Vagina (tissue), 2 donors: ENCODE measurements around the gene OS9.

Experiments used
- POLR2A ChIP-seq, 2 donors: fragments of 450-650 bp; IDR thresholded peaks; one replicate each; pipeline ENCODE4 v1.6.1; 2017; ENCODE audit warnings: antibody characterized with exemption in 2 of 2, mild to moderate bottlenecking in 2 of 2, moderate library complexity in 2 of 2
- POLR2AphosphoS5 ChIP-seq, 2 donors: sonication (generic); formaldehyde crosslinking; IDR thresholded peaks; one replicate each; pipeline ENCODE4 v1.9.0; 2017; ENCODE audit warnings: antibody characterized with exemption in 2 of 2, mild to moderate bottlenecking in 2 of 2, low read depth in 1 of 2; ENCODE audit not compliant: insufficient read depth in 1 of 2
- TF ChIP-seq, protein P1 (sequence below), 3 experiments: fragments of 450-650 bp in 2 of 3; fragments of 200-600 bp in 1 of 3; sonication (generic) in 1 of 3; IDR thresholded peaks; one replicate each; pipeline ENCODE4 v1.5.1; 2017 to 2019; ENCODE audit warnings: antibody characterized with exemption in 3 of 3, mild to moderate bottlenecking in 2 of 3, moderate library complexity in 2 of 3

DNA sequence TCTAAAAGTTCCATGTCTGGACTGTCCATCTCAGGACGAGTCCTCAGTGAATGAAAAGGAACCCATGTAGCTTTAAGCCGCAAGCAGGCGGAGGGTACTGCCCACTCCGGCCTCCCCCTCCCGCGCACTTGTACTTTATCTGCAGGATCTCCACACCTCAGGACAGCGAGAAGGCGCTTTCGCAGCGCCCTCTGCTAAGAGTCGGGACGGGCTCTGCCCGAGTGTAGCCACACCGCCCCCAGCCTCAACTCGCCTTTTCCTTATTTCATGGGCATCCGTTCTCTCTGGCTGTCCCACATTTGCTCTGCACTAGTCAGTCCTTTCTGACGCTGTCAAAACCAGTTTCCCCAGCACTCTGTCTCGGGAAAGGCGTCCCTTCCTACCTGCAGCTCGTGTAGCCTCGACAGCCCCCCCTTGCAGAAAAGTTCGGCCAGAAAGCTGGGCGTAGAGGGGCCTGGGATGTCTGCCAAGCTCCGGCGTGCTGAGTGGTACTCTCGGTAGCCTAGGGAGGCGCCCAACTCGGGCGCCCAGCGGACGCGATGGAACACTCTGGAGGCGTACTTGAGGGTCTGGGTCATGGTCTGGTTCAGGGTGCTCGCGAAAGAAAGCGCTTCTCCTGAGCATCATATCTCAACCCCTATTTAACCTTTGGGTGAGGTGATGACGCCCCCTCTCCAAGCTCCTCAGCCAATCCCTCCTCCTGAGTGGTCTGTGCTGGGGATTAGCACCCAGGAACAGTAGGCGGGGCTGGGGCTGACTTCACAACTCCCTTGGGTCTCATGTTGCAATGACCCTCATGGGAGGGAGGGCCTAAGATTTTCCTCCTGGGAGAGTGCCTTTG is 72.8 kb downstream of the OS9 start, which contains the start of gene CYP27B1:
- TF ChIP-seq, protein P1, sequence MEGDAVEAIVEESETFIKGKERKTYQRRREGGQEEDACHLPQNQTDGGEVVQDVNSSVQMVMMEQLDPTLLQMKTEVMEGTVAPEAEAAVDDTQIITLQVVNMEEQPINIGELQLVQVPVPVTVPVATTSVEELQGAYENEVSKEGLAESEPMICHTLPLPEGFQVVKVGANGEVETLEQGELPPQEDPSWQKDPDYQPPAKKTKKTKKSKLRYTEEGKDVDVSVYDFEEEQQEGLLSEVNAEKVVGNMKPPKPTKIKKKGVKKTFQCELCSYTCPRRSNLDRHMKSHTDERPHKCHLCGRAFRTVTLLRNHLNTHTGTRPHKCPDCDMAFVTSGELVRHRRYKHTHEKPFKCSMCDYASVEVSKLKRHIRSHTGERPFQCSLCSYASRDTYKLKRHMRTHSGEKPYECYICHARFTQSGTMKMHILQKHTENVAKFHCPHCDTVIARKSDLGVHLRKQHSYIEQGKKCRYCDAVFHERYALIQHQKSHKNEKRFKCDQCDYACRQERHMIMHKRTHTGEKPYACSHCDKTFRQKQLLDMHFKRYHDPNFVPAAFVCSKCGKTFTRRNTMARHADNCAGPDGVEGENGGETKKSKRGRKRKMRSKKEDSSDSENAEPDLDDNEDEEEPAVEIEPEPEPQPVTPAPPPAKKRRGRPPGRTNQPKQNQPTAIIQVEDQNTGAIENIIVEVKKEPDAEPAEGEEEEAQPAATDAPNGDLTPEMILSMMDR (IDR thresholded peaks at IDR 0.05), result no peak
- no peak for TF ChIP-seq POLR2A (IDR thresholded peaks at IDR 0.05)
- no peak for TF ChIP-seq POLR2AphosphoS5 (IDR thresholded peaks at IDR 0.05; ENCODE audit: insufficient read depth in 1 of 2, low read depth in 1 of 2)
